Lower leg skin (tissue), 4 donors: ENCODE results near the gene TREML1. TPM values are rescaled to one million over a fixed set of nuclear protein-coding genes. Genes with fewer than 3 reads are reported as not detected.

Experiments
- DNase-seq, 2 donors: peaks; one replicate each; pipeline ENCODE4 v3.0.0-alpha.2; 2019; ENCODE audit warnings: low spot score in 2 of 2
- H3K4me3 ChIP-seq: fragments of 200-600 bp; sonication (generic); 2 replicates; pipeline ENCODE4 v1.5.1; 2017; ENCODE audit warnings: mild to moderate bottlenecking, low read depth; ENCODE audit not compliant: poor library complexity, severe bottlenecking
- CTCF ChIP-seq, 3 donors: fragments of 450-650 bp; IDR thresholded peaks; one replicate each; pipeline ENCODE4 v1.5.1; 2016; ENCODE audit warnings: antibody characterized with exemption in 3 of 3, mild to moderate bottlenecking in 3 of 3, moderate library complexity in 2 of 3
- POLR2A ChIP-seq, 2 donors: fragments of 450-650 bp; IDR thresholded peaks; one replicate each; pipeline ENCODE4 v1.6.1; 2016 to 2017; ENCODE audit warnings: antibody characterized with exemption in 2 of 2, mild to moderate bottlenecking in 1 of 2, moderate library complexity in 1 of 2
- WGBS, 2 donors: methylation state at CpG; one replicate each; pipeline ENCODE4 v1.1.5; 2018; 5-methylcytosine and 5-hydroxymethylcytosine counted together
- intact Hi-C: fragments of 100-400 bp; cut with DNase I; formaldehyde crosslinking; loops from one replicate; pipeline ENCODE4 v1.15.0; 2023; ENCODE audit warnings: low total_unique reads
- total RNA-seq, 4 donors: library from RNA; depleted of rRNA; stranded (reverse); fragments of >200 nt; gene quantifications; one replicate each; pipeline ENCODE4 v1.1.0, GENCODE V29; 2016

TREML1 gene
- total RNA-seq, 4 donors from 2014 or later = not detected

GRCh38 chr6:41197234-41197633, 43.1 kb upstream of the TREML1 start:
- TF ChIP-seq CTCF (IDR thresholded peaks at IDR 0.05) = no peak
- TF ChIP-seq POLR2A (IDR thresholded peaks at IDR 0.05) = no peak
- WGBS, 2 donors = 93 to 95% methylated on average over 3 of the region's 3 CpGs
- no peak overlapping the region for H3K4me3 ChIP-seq
- intact Hi-C loops = no loop called here
- DNase-seq = no peak

GRCh38 chr6:41194386-41194785, 40.2 kb upstream of the TREML1 start:
- 93 to 97% methylated on average over 3 of the region's 3 CpGs for WGBS, 2 donors
- H3K4me3 ChIP-seq = no peak overlapping the region
- no peak for DNase-seq
- intact Hi-C loops = no loop called here
- TF ChIP-seq POLR2A (IDR thresholded peaks at IDR 0.05) (no peak), CTCF (IDR thresholded peaks at IDR 0.05) (no peak)

GRCh38 chr6:41193884-41194283, 39.7 kb upstream of the TREML1 start:
- no peak for DNase-seq
- no peak overlapping the region for H3K4me3 ChIP-seq
- TF ChIP-seq CTCF (IDR thresholded peaks at IDR 0.05) (no peak), POLR2A (IDR thresholded peaks at IDR 0.05) (no peak)
- intact Hi-C loops = no loop called here
- 50 to 60% methylated on average over 5 of the region's 5 CpGs for WGBS, 2 donors

- intact Hi-C loops = no loop called here
- H3K4me3 ChIP-seq = no peak overlapping the region
- 73 to 77% methylated on average over 5 of the region's 5 CpGs for WGBS, 2 donors
- TF ChIP-seq POLR2A (IDR thresholded peaks at IDR 0.05) (no peak), CTCF (IDR thresholded peaks at IDR 0.05) (no peak)
- DNase-seq = no peak
Observed at GRCh38 chr6:41193171-41193734, 39.1 kb upstream of the TREML1 start.

GRCh38 chr6:41191569-41191968, 37.4 kb upstream of the TREML1 start:
- DNase-seq = no peak
- no peak overlapping the region for H3K4me3 ChIP-seq
- intact Hi-C loops = no loop called here
- TF ChIP-seq POLR2A (IDR thresholded peaks at IDR 0.05) (no peak), CTCF (IDR thresholded peaks at IDR 0.05) (no peak)
- WGBS, 2 donors = 21 to 25% methylated on average over 6 of the region's 6 CpGs

- intact Hi-C loops = no loop called here
- DNase-seq = no peak
- TF ChIP-seq CTCF (IDR thresholded peaks at IDR 0.05) (no peak), POLR2A (IDR thresholded peaks at IDR 0.05) (no peak)
- no peak overlapping the region for H3K4me3 ChIP-seq
- 79 to 84% methylated on average over 3 of the region's 3 CpGs for WGBS, 2 donors
Observed at GRCh38 chr6:41190791-41191190, 36.6 kb upstream of the TREML1 start.
